Endothelial cell of umbilical vein (primary cell): ENCODE results near the gene DHX35. TPM values are rescaled to one million over a fixed set of nuclear protein-coding genes. Genes with fewer than 3 reads are reported as not detected.

Source experiments
- BruUV-seq: library from RNA; stranded (reverse); fragments of 400-500 nt; replicated peaks from 2 replicates; lab custom pipeline; 2021; lab: Mats Ljungman, UMichigan
- CTCF ChIA-PET: fragments of 300-600, 350-600 bp; sonication (Branson Sonifier 250); formaldehyde crosslinking; loops from one replicate; lab custom pipeline; 2021; ENCODE audit warnings: antibody characterized with exemption, inconsistent platforms; lab: Charles Lee
- POLR2A ChIA-PET: fragments of 300-600, 350-600 bp; sonication (Branson Sonifier 250); formaldehyde crosslinking; loops from one replicate; lab custom pipeline; 2021; ENCODE audit warnings: antibody characterized with exemption, inconsistent platforms; lab: Charles Lee
- DNase-seq: peaks from one replicate; pipeline ENCODE4 v3.0.0-alpha.2; 2011; ENCODE audit warnings: low read depth, low spot score
- FAIRE-seq: peaks from 2 replicates; lab custom pipeline; 2011; peaks lifted over from hg19 to GRCh38; lab: Jason Lieb, UNC
- H2AFZ ChIP-seq: 2 replicates; pipeline ENCODE4 v1.6.0; 2012; ENCODE audit warnings: low read depth, low read length, control low read depth, inconsistent platforms
- H3K27ac ChIP-seq: 2 replicates; pipeline ENCODE4 v1.5.1; 2011; ENCODE audit warnings: low read depth, mild to moderate bottlenecking, control low read depth, low read length, moderate library complexity; ENCODE audit not compliant: insufficient read depth
- H3K27me3 ChIP-seq, 2 experiments: 2 replicates each; pipeline versions ENCODE4 v1.6.0 to v1.6.1; 2011; ENCODE audit warnings: low read length in 2 of 2, mixed read lengths in 1 of 2; ENCODE audit not compliant: control insufficient read depth in 2 of 2, insufficient read depth in 2 of 2
- H3K36me3 ChIP-seq, 2 experiments: 2 replicates in 1 of 2; 3 replicates in 1 of 2; pipeline ENCODE4 v1.5.1; 2011; ENCODE audit warnings: low read length in 2 of 2, mild to moderate bottlenecking in 1 of 2, moderate library complexity in 1 of 2; ENCODE audit not compliant: control insufficient read depth in 2 of 2, insufficient read depth in 2 of 2; ENCODE audit errors: extremely low read depth in 1 of 2
- H3K4me1 ChIP-seq: 3 replicates; pipeline ENCODE4 v1.5.1; 2011; ENCODE audit warnings: mild to moderate bottlenecking, low read length; ENCODE audit not compliant: control insufficient read depth, insufficient read depth; ENCODE audit errors: extremely low read depth
- H3K4me2 ChIP-seq: 2 replicates; pipeline ENCODE4 v1.6.1; 2011; ENCODE audit warnings: low read length, control low read depth, mixed read lengths; ENCODE audit not compliant: insufficient read depth
- H3K4me3 ChIP-seq, 3 experiments: fragments of 200-600 bp in 1 of 3; sonication (generic), shearing (Covaris generic) in 1 of 3; replicated peaks in 1 of 3; 2 replicates each; pipeline ENCODE4 v1.5.1; 2011 to 2016; ENCODE audit warnings: control low read depth in 3 of 3, low read length in 3 of 3, mild to moderate bottlenecking in 2 of 3, inconsistent platforms in 1 of 3, low read depth in 1 of 3, moderate library complexity in 1 of 3; ENCODE audit not compliant: insufficient read depth in 1 of 3
- H3K79me2 ChIP-seq: 2 replicates; pipeline ENCODE4 v1.6.0; 2012; ENCODE audit warnings: low read length, inconsistent platforms; ENCODE audit not compliant: control insufficient read depth, insufficient read depth
- H3K9ac ChIP-seq: replicated peaks from 2 replicates; pipeline ENCODE3; 2011; ENCODE audit warnings: low read length, control low read depth; ENCODE audit not compliant: insufficient read depth; ENCODE audit errors: extremely low read depth
- H3K9me1 ChIP-seq: replicated peaks from 3 replicates; pipeline ENCODE4 v1.6.0; 2011; ENCODE audit warnings: mild to moderate bottlenecking, low read length; ENCODE audit not compliant: control insufficient read depth, insufficient read depth; ENCODE audit errors: extremely low read depth
- H3K9me3 ChIP-seq: replicated peaks from 2 replicates; pipeline ENCODE4 v1.5.1; 2012; ENCODE audit warnings: low read length, inconsistent platforms; ENCODE audit not compliant: control insufficient read depth, insufficient read depth
- H4K20me1 ChIP-seq: replicated peaks from 2 replicates; pipeline ENCODE3; 2011; ENCODE audit warnings: mild to moderate bottlenecking, low read length; ENCODE audit not compliant: control insufficient read depth, insufficient read depth; ENCODE audit errors: extremely low read depth
- EZH2 ChIP-seq: IDR thresholded peaks from 2 replicates; pipeline ENCODE4 v1.6.1; 2012; ENCODE audit warnings: borderline replicate concordance, low read depth, mild to moderate bottlenecking, moderate library complexity, low read length, inconsistent platforms; ENCODE audit not compliant: severe bottlenecking
- FOS ChIP-seq: IDR thresholded peaks from 2 replicates; pipeline ENCODE4 v1.6.1; 2011; ENCODE audit warnings: mild to moderate bottlenecking, low read length, moderate library complexity, borderline replicate concordance; ENCODE audit not compliant: insufficient read depth
- GATA2 ChIP-seq: IDR thresholded peaks from 2 replicates; pipeline ENCODE4 v1.7.0; 2011; ENCODE audit warnings: low read depth, mild to moderate bottlenecking, moderate library complexity, mixed read lengths, low read length; ENCODE audit not compliant: insufficient read length, insufficient read depth
- JUN ChIP-seq: IDR thresholded peaks from 2 replicates; pipeline ENCODE4 v1.6.1; 2011; ENCODE audit warnings: borderline replicate concordance, low read depth; ENCODE audit not compliant: insufficient read length, insufficient read depth
- MAX ChIP-seq: IDR thresholded peaks from 2 replicates; pipeline ENCODE4 v1.6.1; 2011; ENCODE audit not compliant: insufficient read depth, insufficient read length
- MYC ChIP-seq: IDR thresholded peaks from one replicate; pipeline ENCODE4 v1.6.1; 2011; ENCODE audit warnings: mild to moderate bottlenecking, low read depth, low read length
- POLR2A ChIP-seq: IDR thresholded peaks from 2 replicates; pipeline ENCODE4 v1.6.1; 2012; ENCODE audit warnings: low read depth, mild to moderate bottlenecking, control low read depth, low read length
- POLR2AphosphoS5 ChIP-seq: IDR thresholded peaks from 2 replicates; pipeline ENCODE4 v1.6.1; 2012; ENCODE audit warnings: low read depth, mild to moderate bottlenecking, control low read depth, low read length, moderate library complexity; ENCODE audit not compliant: insufficient read depth
- dilution Hi-C: fragments of 300-500 bp; cut with MboI; formaldehyde crosslinking; loops from one replicate; pipeline ENCODE4 v1.15.0; 2019; ENCODE audit warnings: low sequenced_read_pairs; ENCODE audit not compliant: extremely low pct_ligation_motif_present
- intact Hi-C: fragments of 100-400 bp; cut with micrococcal nuclease; formaldehyde crosslinking; loops from one replicate; pipeline ENCODE4 v1.10.0; 2022
- polyA plus RNA-seq, 4 experiments: library from polyadenylated mRNA; depleted of rRNA in 3 of 4; stranded (reverse) in 3 of 4; unstranded in 1 of 4; fragments of >200 nt; gene quantifications; 2 replicates each; pipeline versions ENCODE4 v1.2.1 to v1.2.3, GENCODE V29; 2011 to 2012; ENCODE audit warnings: missing spikeins in 1 of 4
- total RNA-seq: library from RNA; stranded (reverse); gene quantifications from 2 replicates; pipeline ENCODE4 v1.2.3, GENCODE V29; 2021
- TF ChIP-seq, protein P1 (sequence below), 2 donors: IDR thresholded peaks; 1 replicate in 1 of 2; 2 replicates in 1 of 2; pipeline ENCODE4 v1.5.1; 2011; ENCODE audit warnings: low read length in 2 of 2, mild to moderate bottlenecking in 2 of 2, moderate library complexity in 2 of 2, control low read depth in 1 of 2, inconsistent platforms in 1 of 2, low read depth in 1 of 2; ENCODE audit not compliant: insufficient read depth in 1 of 2; ENCODE audit errors: extremely low read depth in 1 of 2

The DHX35 gene
- total and polyA plus RNA-seq, 2 donors (not counting 3 experiments of a cell fraction or from before 2014, with no cell fraction given) = 10.0 to 13.0 TPM

DNA sequence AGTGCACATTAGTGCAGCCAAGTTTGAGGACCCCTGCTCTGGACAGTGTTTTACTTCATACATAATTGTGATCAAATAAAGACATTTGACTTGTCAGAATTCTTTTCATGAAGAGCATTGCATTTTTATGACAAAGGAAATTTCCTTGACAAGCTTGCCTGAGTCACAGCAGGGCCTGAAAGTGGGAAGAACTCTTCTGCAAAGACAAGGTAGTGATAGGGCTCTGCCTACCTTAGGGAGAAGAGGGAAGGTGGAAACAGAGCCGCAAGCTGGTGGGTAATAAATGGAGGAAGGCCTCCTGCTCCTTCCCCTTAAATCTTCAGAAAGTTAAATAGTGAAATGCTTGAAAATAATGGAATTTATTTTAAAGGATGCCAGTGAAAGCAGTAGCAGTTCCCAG, 118.2 kb downstream of the DHX35 start:
- CTCF ChIA-PET = interaction anchor here (0.8 to 4.5 kb wide), 11 partner anchors 10 to 435 kb away, joined by 3 to 143 read pairs (median 4); partner anchors contain the start of gene FAM83D
- Histone ChIP-seq H3K4me2 (no peak overlapping the region), H4K20me1 (no peaks in the 10 kb centered on the region), H3K27me3 (peaks cover 4 to 12% of the 10 kb centered on the region in 2 experiments), H3K36me3 (no peaks in the 10 kb centered on the region), H3K9me3 (no peaks in the 10 kb centered on the region), H3K9me1 (no peaks in the 10 kb centered on the region), H3K4me3 (no peak overlapping the region), H2AFZ (no peak overlapping the region), H3K79me2 (no peaks in the 10 kb centered on the region), H3K4me1 (no peaks in the 10 kb centered on the region), H3K27ac (no peak overlapping the region), H3K9ac (no peak overlapping the region)
- no TSS peak for BruUV-seq
- intact Hi-C loops = no loop called here
- FAIRE-seq (no peak), DNase-seq (no peak)
- POLR2A ChIA-PET = no interaction called here
- TF ChIP-seq POLR2A = no peak
- no peak for TF ChIP-seq EZH2
- TF ChIP-seq, protein P1, sequence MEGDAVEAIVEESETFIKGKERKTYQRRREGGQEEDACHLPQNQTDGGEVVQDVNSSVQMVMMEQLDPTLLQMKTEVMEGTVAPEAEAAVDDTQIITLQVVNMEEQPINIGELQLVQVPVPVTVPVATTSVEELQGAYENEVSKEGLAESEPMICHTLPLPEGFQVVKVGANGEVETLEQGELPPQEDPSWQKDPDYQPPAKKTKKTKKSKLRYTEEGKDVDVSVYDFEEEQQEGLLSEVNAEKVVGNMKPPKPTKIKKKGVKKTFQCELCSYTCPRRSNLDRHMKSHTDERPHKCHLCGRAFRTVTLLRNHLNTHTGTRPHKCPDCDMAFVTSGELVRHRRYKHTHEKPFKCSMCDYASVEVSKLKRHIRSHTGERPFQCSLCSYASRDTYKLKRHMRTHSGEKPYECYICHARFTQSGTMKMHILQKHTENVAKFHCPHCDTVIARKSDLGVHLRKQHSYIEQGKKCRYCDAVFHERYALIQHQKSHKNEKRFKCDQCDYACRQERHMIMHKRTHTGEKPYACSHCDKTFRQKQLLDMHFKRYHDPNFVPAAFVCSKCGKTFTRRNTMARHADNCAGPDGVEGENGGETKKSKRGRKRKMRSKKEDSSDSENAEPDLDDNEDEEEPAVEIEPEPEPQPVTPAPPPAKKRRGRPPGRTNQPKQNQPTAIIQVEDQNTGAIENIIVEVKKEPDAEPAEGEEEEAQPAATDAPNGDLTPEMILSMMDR (IDR thresholded peaks at IDR 0.05; ENCODE audit: extremely low read depth in 1 of 2, insufficient read depth in 1 of 2, low read depth in 1 of 2, low read length in 2 of 2) = no peak
- TF ChIP-seq JUN = no peak
- TF ChIP-seq MAX = no peak
- no peak for TF ChIP-seq POLR2AphosphoS5
- TF ChIP-seq GATA2 = no peak
- no peak for TF ChIP-seq FOS
- TF ChIP-seq MYC = no peak
- dilution Hi-C loops = no loop called here
